PC-9 (cell line): ENCODE data around the gene FOXS1.

Source experiments
- CTCF ChIP-seq: fragments of 200-600 bp; sonication (generic); conservative IDR thresholded peaks from 2 replicates; pipeline ENCODE4 v1.6.1; 2017; ENCODE audit warnings: mixed run types, antibody characterized with exemption, mild to moderate bottlenecking, moderate library complexity
- EZH2 ChIP-seq: fragments of 200-600 bp; sonication (generic); IDR thresholded peaks from 2 replicates; pipeline ENCODE4 v1.8.0; 2017; ENCODE audit warnings: antibody characterized with exemption, low read depth

GRCh38 chr20:31824554-31825313, 20.7 kb downstream of the FOXS1 start:
- no peak for TF ChIP-seq CTCF
- TF ChIP-seq EZH2 = no peak
